Cardiac muscle cell (in vitro differentiated cells and primary cell): Measurements from ENCODE around the gene BNC2. TPM values are rescaled to one million over a fixed set of nuclear protein-coding genes. Genes with fewer than 3 reads are reported as not detected.
"Not testable (repeated sequence)": the region's sequence is repeated elsewhere in the genome, so short reads cannot be mapped to it uniquely, and the experiment has no call there.

Experiments
- DNase-seq, 2 donors: peaks; one replicate each; pipeline versions ENCODE4 v3.0.0 to v3.0.0-alpha.2; 2010 to 2017; ENCODE audit warnings: low read depth in 1 of 2, low spot score in 1 of 2
- H3K27ac ChIP-seq: fragments of 200-600 bp; sonication (generic); 2 replicates; pipeline ENCODE4 v1.5.1; 2016
- H3K27me3 ChIP-seq: fragments of 200-600 bp; sonication (generic); 2 replicates; pipeline ENCODE4 v1.6.0; 2016; ENCODE audit warnings: control low read depth
- H3K36me3 ChIP-seq: fragments of 200-600 bp; sonication (generic); 2 replicates; pipeline ENCODE4 v1.5.1; 2016; ENCODE audit warnings: control low read depth
- H3K4me1 ChIP-seq: fragments of 200-600 bp; sonication (generic); 2 replicates; pipeline ENCODE4 v1.8.1; 2017; ENCODE audit warnings: low read depth, mild to moderate bottlenecking, mixed run types
- H3K4me3 ChIP-seq: fragments of 200-600 bp; sonication (generic); 2 replicates; pipeline ENCODE4 v1.5.1; 2016; ENCODE audit warnings: mild to moderate bottlenecking
- H3K9me3 ChIP-seq: fragments of 200-600 bp; sonication (generic); 2 replicates; pipeline ENCODE4 v1.5.1; 2017; ENCODE audit warnings: low read depth, mild to moderate bottlenecking, control low read depth
- polyA plus RNA-seq: library from polyadenylated mRNA; unstranded; fragments of >200 nt; fragmentation: Nextera tagmentation; extraction: Ambion mirVana; gene quantifications from 2 replicates; pipeline ENCODE4 v1.2.1, GENCODE V29; 2016
- total RNA-seq: library from RNA; depleted of rRNA; stranded (reverse); fragments of >200 nt; gene quantifications from 2 replicates; pipeline ENCODE4 v1.2.3, GENCODE V29; 2016
- TF ChIP-seq, protein P1 (sequence below): IDR thresholded peaks from 2 replicates; pipeline ENCODE4 v1.5.1; 2012; ENCODE audit warnings: low read depth, mild to moderate bottlenecking, low read length

The BNC2 gene
- total and polyA plus RNA-seq, 2 experiments from 2014 or later: 0.54 to 0.55 TPM

DNA sequence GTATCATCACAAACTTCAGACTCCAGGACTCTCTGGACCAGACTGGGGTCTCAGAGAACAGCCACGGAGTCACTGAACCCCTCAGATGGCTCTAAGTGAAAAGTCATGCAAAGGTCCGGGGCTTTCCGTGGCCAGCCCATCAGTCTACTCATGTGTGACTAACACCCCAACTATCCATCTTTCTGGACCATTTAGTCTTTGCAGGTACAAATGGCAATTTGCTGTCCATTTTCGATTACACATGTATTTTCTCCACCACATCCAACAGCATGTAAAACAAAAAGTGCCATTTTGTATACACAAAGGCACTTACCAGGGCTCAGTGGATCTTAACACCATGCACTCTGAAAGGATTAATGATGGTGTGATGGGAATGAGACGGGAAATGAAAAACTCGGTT, 387.7 kb downstream of the BNC2 start:
- Histone ChIP-seq H3K36me3 (no peaks in the 10 kb centered on the region), H3K9me3 (no peaks in the 10 kb centered on the region), H3K27ac (no peak overlapping the region), H3K4me1 (no peaks in the 10 kb centered on the region), H3K4me3 (no peak overlapping the region), H3K27me3 (no peaks in the 10 kb centered on the region)
- TF ChIP-seq, protein P1, sequence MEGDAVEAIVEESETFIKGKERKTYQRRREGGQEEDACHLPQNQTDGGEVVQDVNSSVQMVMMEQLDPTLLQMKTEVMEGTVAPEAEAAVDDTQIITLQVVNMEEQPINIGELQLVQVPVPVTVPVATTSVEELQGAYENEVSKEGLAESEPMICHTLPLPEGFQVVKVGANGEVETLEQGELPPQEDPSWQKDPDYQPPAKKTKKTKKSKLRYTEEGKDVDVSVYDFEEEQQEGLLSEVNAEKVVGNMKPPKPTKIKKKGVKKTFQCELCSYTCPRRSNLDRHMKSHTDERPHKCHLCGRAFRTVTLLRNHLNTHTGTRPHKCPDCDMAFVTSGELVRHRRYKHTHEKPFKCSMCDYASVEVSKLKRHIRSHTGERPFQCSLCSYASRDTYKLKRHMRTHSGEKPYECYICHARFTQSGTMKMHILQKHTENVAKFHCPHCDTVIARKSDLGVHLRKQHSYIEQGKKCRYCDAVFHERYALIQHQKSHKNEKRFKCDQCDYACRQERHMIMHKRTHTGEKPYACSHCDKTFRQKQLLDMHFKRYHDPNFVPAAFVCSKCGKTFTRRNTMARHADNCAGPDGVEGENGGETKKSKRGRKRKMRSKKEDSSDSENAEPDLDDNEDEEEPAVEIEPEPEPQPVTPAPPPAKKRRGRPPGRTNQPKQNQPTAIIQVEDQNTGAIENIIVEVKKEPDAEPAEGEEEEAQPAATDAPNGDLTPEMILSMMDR: no peak
- no peak for DNase-seq

DNA sequence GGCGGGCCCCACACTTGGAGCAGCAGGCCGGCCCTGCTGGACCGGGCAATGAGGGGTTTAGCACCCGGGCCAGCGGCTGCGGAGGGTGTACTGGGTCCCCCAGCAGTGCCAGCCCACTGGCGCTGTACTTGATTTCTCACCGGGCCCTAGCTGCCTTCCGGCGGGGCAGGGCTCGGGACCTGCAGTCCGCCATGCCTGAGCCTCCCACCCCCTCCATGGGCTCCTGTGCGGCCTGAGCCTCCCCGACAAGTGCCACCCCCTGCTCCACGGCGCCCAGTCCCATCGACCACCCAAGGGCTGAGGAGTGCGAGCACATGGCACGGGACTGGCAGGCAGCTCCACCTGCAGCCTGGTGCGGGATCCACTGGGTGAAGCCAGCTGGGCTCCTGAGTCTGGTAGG, 389.9 kb downstream of the BNC2 start:
- H3K27ac ChIP-seq, H3K4me3 ChIP-seq, H3K27me3 ChIP-seq, H3K36me3 ChIP-seq, H3K9me3 ChIP-seq, H3K4me1 ChIP-seq, DNase-seq: not testable (repeated sequence)

DNA sequence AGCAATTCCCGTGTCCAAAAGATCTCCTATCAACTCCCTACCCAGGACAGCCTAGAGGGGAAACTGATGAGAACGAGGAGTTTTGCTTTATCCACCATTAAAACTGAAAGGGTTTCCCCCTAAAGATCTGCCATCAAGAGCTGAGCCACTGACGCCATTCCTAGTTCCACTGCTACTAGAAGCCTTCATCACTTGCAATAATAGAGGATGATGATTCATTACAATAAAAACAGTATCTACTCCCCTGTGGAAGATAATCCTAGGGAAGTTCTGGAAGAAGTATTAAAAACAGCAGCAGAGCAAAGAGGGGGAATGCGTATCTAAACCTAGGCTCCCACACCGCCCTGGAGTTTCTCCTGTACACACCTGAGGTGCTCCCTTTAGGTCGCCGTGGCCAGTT, 394.5 kb downstream of the BNC2 start:
- TF ChIP-seq, protein P1: no peak
- no peaks in the 10 kb centered on the region for H3K4me1 ChIP-seq
- no peaks in the 10 kb centered on the region for H3K27me3 ChIP-seq
- no peaks in the 10 kb centered on the region for H3K36me3 ChIP-seq
- no peak for DNase-seq
- no peaks in the 10 kb centered on the region for H3K9me3 ChIP-seq
- no peak overlapping the region for H3K27ac ChIP-seq
- no peak overlapping the region for H3K4me3 ChIP-seq

DNA sequence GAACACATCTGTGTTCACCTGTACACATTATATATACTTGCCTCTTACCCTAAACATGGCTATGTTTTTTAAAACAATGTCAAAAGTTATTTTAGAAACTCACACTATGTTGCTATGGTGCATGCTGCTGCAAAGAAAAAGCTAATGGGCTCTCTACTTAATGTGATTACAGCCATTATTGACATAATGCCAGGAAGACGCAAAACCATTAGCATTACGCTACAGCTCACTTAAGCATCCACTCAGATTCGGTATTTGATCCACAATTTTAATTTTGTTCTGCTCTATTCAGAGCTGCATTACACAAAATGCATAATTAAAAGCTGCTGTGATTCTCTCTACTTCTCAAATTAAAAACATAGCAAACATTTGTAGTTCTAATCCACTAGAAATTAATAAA, 395.2 kb downstream of the BNC2 start:
- no peaks in the 10 kb centered on the region for H3K27me3 ChIP-seq
- no peaks in the 10 kb centered on the region for H3K36me3 ChIP-seq
- H3K4me3 ChIP-seq: no peak overlapping the region
- no peaks in the 10 kb centered on the region for H3K9me3 ChIP-seq
- TF ChIP-seq, protein P1: no peak
- H3K27ac ChIP-seq: no peak overlapping the region
- H3K4me1 ChIP-seq: no peaks in the 10 kb centered on the region
- no peak for DNase-seq

DNA sequence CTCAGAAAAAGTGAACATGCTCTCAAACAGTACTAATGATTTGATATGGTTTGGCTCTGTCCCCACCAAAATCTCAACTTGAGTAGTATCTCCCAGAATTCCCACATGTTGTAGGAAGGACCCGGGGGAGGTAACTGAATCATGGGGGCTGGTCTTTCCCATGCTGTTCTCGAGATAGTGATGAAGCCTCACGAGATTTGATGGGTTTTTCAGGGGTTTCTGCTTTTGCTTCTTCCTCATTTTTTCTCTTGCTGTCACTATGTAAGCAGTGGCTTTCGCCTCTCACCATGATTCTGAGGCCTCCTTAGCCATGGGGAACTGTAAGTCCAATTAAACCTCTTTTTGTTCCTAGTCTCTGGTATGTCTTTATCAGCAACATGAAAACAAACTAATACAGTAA, 401.3 kb downstream of the BNC2 start:
- DNase-seq: no peak
- Histone ChIP-seq H3K9me3 (no peaks in the 10 kb centered on the region), H3K27me3 (no peaks in the 10 kb centered on the region), H3K4me3 (no peak overlapping the region), H3K36me3 (no peaks in the 10 kb centered on the region), H3K27ac (no peak overlapping the region), H3K4me1 (no peaks in the 10 kb centered on the region)
- TF ChIP-seq, protein P1: no peak

DNA sequence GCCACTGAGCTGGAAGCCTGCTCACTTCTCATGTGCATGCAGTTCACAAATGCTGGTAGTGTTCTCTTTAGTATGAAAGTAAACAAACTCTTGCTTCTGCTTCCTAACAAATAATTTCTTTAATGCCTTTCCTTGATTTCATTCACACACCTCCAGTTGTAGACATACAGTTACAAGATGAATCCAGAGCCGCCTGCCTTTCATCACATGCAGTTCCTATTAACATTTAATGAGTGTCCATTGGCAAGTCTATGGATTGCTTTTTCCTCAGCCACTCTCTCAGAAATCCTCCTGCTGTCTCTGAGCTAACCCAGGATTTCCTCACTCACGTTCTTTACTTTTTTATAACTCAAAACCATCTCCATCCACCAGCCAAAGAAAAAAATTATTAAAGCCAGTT, 408.6 kb downstream of the BNC2 start:
- H3K36me3 ChIP-seq: no peaks in the 10 kb centered on the region
- DNase-seq: no peak
- TF ChIP-seq, protein P1: no peak
- H3K4me3 ChIP-seq: no peak overlapping the region
- H3K4me1 ChIP-seq: no peaks in the 10 kb centered on the region
- no peak overlapping the region for H3K27ac ChIP-seq
- peaks cover 4% of the 10 kb centered on the region for H3K27me3 ChIP-seq
- H3K9me3 ChIP-seq: no peaks in the 10 kb centered on the region
